PC-3 (cell line): Measurements from ENCODE around the gene PBOV1. TPM values are rescaled to one million over a fixed set of nuclear protein-coding genes. Genes with fewer than 3 reads are reported as not detected.

Experiments
- ATAC-seq: fragments of 200-7000 bp; cut with Tn5 transposase; 2 replicates; pipeline ENCODE4 v1.9.1; 2020; ENCODE audit warnings: mild to moderate bottlenecking, moderate library complexity
- BruUV-seq: library from RNA; stranded (reverse); fragments of 400-500 nt; replicated peaks from 2 replicates; lab custom pipeline; 2021; lab: Mats Ljungman, UMichigan
- CTCF ChIA-PET: fragments of 300-600 bp; sonication (Branson Sonifier 250); formaldehyde crosslinking; loops from one replicate; lab custom pipeline; 2022; ENCODE audit warnings: antibody characterized with exemption; lab: Charles Lee
- POLR2A ChIA-PET: fragments of 300-600 bp; sonication (Branson Sonifier 250); formaldehyde crosslinking; loops from one replicate; lab custom pipeline; 2022; ENCODE audit warnings: antibody characterized with exemption; ENCODE audit not compliant: unreplicated experiment; lab: Charles Lee
- DNase-seq: peaks from one replicate; pipeline ENCODE4 v3.0.0-alpha.2; 2015
- H2AFZ ChIP-seq: fragments of 300-600 bp; sonication (generic); 2 replicates; pipeline ENCODE4 v1.6.0; 2016; ENCODE audit warnings: antibody characterized with exemption, low read length
- H3F3A ChIP-seq: fragments of 300-600 bp; sonication (generic); one replicate; pipeline ENCODE4 v1.6.0; 2017; ENCODE audit warnings: antibody characterized with exemption, low read length, control low read depth, mild to moderate bottlenecking; ENCODE audit not compliant: unreplicated experiment
- H3K27ac ChIP-seq: fragments of 300-600 bp; sonication (generic); 2 replicates; pipeline ENCODE4 v1.5.1; 2016; ENCODE audit warnings: mild to moderate bottlenecking, low read length
- H3K27me3 ChIP-seq: fragments of 300-600 bp; sonication (generic); 2 replicates; pipeline ENCODE4 v1.6.1; 2016; ENCODE audit warnings: low read length, mixed read lengths
- H3K36me3 ChIP-seq: fragments of 300-600 bp; sonication (generic); 2 replicates; pipeline ENCODE4 v1.6.1; 2016; ENCODE audit warnings: low read depth, mixed run types, low read length, mixed read lengths
- H3K4me1 ChIP-seq: fragments of 300-600 bp; sonication (generic); 2 replicates; pipeline ENCODE4 v1.5.1; 2016; ENCODE audit warnings: low read length; ENCODE audit not compliant: insufficient read depth
- H3K4me2 ChIP-seq: fragments of 300-600 bp; sonication (generic); 2 replicates; pipeline ENCODE4 v1.6.0; 2016; ENCODE audit warnings: low read length
- H3K4me3 ChIP-seq: fragments of 300-600 bp; sonication (generic); 2 replicates; pipeline ENCODE4 v1.5.1; 2016; ENCODE audit warnings: mild to moderate bottlenecking, low read length, mixed read lengths
- H3K79me2 ChIP-seq: fragments of 300-600 bp; sonication (generic); 2 replicates; pipeline ENCODE4 v1.6.1; 2017; ENCODE audit warnings: low read length, mixed read lengths
- H3K9ac ChIP-seq: fragments of 300-600 bp; sonication (generic); 2 replicates; pipeline ENCODE4 v1.6.0; 2016; ENCODE audit warnings: mild to moderate bottlenecking, low read length
- H3K9me2 ChIP-seq: fragments of 300-600 bp; sonication (generic); replicated peaks from 2 replicates; pipeline ENCODE4 v1.6.1; 2016; ENCODE audit warnings: mixed run types, low read length, mixed read lengths
- H3K9me3 ChIP-seq: fragments of 300-600 bp; sonication (generic); 2 replicates; pipeline ENCODE4 v1.6.1; 2016; ENCODE audit warnings: low read length, mixed read lengths
- H4K20me1 ChIP-seq: fragments of 300-600 bp; sonication (generic); 2 replicates; pipeline ENCODE4 v1.6.1; 2016; ENCODE audit warnings: low read length, mixed read lengths
- EZH2 ChIP-seq: fragments of 300-600 bp; sonication (generic); IDR thresholded peaks from one replicate; pipeline ENCODE4 v1.6.1; 2017; ENCODE audit warnings: antibody characterized with exemption, mild to moderate bottlenecking, low read length; ENCODE audit not compliant: unreplicated experiment
- EZH2phosphoT487 ChIP-seq: fragments of 300-600 bp; sonication (generic); IDR thresholded peaks from 2 replicates; pipeline ENCODE4 v1.6.1; 2018; ENCODE audit warnings: mild to moderate bottlenecking, antibody characterized with exemption, low read length, borderline replicate concordance
- intact Hi-C: fragments of 100-400 bp; cut with micrococcal nuclease; formaldehyde crosslinking; loops from 2 replicates; pipeline ENCODE4 v1.9.0; 2023
- total RNA-seq: library from RNA; depleted of rRNA; stranded (reverse); fragments of >200 nt; gene quantifications from 2 replicates; pipeline ENCODE4 v1.2.3, GENCODE V29; 2014
- TF ChIP-seq, protein P1 (sequence below): fragments of 300-600 bp; sonication (generic); conservative IDR thresholded peaks from 2 replicates; pipeline ENCODE4 v1.5.1; 2017; ENCODE audit warnings: antibody characterized with exemption, low read depth, mild to moderate bottlenecking, low read length

Gene PBOV1
- total RNA-seq, 1 experiment from 2014 or later = not detected

DNA sequence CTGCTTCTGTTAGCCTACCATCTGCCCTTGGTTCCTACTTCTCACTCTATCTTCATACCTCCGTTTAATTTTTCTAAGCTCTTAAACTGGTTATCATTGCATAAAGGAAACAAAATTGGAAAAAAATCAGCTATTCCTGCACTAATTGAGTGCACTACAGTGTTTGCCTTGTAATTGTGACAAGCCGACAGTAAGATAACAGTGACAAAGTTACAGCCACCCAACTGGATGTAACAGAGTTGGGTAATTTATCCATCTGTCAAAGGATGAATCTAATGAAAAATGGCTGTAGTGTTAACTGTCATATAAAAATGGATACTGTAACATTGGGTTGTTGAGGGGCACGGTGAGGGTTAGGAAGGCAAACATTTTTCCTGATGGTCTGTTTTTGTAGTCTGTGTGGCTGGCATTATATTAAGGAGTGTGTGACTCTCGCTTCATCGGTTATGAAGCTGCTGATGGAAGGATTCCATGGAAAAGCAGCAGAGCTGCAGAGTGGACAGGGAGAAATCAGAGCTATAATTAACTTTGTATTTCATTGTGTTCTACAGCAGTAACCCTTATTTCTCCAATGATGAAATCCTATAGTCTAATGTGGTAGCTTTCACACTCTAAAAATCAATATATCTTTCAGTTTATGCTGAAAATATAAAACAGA lies 12.7 kb downstream of the PBOV1 start:
- no peak overlapping the region for H3K4me2 ChIP-seq

DNA sequence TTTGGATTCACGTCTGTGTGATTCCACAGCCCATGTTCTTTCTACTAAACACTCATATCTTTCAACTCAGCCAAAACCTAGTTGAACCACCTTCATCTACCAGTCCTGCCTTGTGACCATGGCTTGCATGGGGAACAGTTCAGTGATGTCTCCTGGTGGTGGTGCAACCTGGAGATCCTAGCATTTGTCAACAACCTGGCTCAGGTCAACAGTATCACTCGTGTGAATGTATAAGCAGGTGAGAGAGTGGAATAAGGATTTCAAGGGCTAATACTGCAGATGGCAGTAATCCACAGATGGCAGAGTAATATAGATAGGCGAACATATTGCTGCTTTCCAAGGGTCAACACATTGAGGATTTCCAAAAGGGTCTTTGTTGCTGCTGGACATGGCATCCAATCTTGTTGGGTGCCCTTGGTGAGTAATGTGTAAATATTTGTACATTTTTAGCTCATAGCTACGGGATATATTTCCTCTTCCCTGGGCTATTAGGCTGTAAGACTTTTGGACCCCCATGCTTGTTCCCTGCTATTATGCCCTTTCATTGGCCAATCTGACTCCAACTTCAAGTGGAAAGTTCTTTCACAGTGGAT lies 13.4 kb downstream of the PBOV1 start:
- intact Hi-C loops = no loop called here
- Histone ChIP-seq H3K9me3 (no peaks in the 10 kb centered on the region), H2AFZ (no peak overlapping the region), H4K20me1 (no peaks in the 10 kb centered on the region), H3K36me3 (no peaks in the 10 kb centered on the region), H3K4me1 (no peaks in the 10 kb centered on the region), H3K4me2 (no peak overlapping the region), H3K9ac (no peak overlapping the region), H3K79me2 (no peaks in the 10 kb centered on the region), H3K27me3 (no peaks in the 10 kb centered on the region), H3K9me2 (no peaks in the 10 kb centered on the region), H3K4me3 (no peak overlapping the region), H3K27ac (no peak overlapping the region), H3F3A (no peaks in the 10 kb centered on the region)
- DNase-seq = no peak
- no TSS peak for BruUV-seq
- CTCF ChIA-PET = interaction anchor here (0.7 kb wide), 1 partner anchor 42 kb away, joined by 3 read pairs; no protein-coding TSS in a partner anchor
- POLR2A ChIA-PET = no interaction called here
- no peak for ATAC-seq
- no peak for TF ChIP-seq EZH2phosphoT487
- TF ChIP-seq EZH2 = no peak

More for the DNA sequence above, 12.7 kb downstream of the PBOV1 start:
- Histone ChIP-seq H3K4me3 (no peak overlapping the region), H3K27me3 (no peaks in the 10 kb centered on the region), H3K36me3 (no peaks in the 10 kb centered on the region), H3K4me1 (no peaks in the 10 kb centered on the region), H3F3A (no peaks in the 10 kb centered on the region), H3K9me2 (no peaks in the 10 kb centered on the region), H3K9me3 (no peaks in the 10 kb centered on the region), H4K20me1 (no peaks in the 10 kb centered on the region), H3K27ac (no peak overlapping the region), H3K79me2 (no peaks in the 10 kb centered on the region), H3K9ac (no peak overlapping the region), H2AFZ (no peak overlapping the region)
- TF ChIP-seq EZH2 (no peak), EZH2phosphoT487 (no peak)
- TF ChIP-seq, protein P1, sequence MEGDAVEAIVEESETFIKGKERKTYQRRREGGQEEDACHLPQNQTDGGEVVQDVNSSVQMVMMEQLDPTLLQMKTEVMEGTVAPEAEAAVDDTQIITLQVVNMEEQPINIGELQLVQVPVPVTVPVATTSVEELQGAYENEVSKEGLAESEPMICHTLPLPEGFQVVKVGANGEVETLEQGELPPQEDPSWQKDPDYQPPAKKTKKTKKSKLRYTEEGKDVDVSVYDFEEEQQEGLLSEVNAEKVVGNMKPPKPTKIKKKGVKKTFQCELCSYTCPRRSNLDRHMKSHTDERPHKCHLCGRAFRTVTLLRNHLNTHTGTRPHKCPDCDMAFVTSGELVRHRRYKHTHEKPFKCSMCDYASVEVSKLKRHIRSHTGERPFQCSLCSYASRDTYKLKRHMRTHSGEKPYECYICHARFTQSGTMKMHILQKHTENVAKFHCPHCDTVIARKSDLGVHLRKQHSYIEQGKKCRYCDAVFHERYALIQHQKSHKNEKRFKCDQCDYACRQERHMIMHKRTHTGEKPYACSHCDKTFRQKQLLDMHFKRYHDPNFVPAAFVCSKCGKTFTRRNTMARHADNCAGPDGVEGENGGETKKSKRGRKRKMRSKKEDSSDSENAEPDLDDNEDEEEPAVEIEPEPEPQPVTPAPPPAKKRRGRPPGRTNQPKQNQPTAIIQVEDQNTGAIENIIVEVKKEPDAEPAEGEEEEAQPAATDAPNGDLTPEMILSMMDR = no peak
- intact Hi-C loops = no loop called here
- ATAC-seq = no peak
- no peak for DNase-seq
- ChIA-PET POLR2A (no interaction called here), CTCF (no interaction called here)
- no TSS peak for BruUV-seq

DNA sequence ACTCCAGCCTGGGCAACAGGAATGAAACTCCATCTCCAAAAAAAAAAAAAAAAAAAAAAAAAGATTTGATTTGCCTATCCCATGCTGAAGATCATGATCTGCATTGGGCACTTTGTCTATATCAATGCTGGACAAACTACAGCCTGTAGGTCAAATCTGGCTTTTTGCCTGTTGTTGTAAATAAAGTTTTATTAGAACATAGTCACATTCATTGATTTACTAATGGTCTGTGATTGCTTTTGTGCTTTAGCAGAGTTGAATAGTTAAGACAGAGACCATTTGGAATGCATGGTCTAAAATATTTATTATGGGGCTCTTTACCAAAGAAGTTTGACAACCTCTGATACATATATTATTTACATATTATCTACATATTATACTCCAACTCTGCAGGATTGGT lies 14.0 kb downstream of the PBOV1 start:
- Histone ChIP-seq H4K20me1 (no peaks in the 10 kb centered on the region), H2AFZ (no peak overlapping the region), H3K4me1 (no peaks in the 10 kb centered on the region), H3K79me2 (no peaks in the 10 kb centered on the region), H3K27me3 (no peaks in the 10 kb centered on the region), H3K27ac (no peak overlapping the region), H3F3A (no peaks in the 10 kb centered on the region), H3K9me2 (no peaks in the 10 kb centered on the region), H3K4me2 (no peak overlapping the region), H3K9me3 (no peaks in the 10 kb centered on the region), H3K9ac (no peak overlapping the region), H3K4me3 (no peak overlapping the region), H3K36me3 (no peaks in the 10 kb centered on the region)
- TF ChIP-seq, protein P1 = no peak
- TF ChIP-seq EZH2 = no peak
- no peak for TF ChIP-seq EZH2phosphoT487
- ATAC-seq = no peak
- CTCF ChIA-PET = interaction anchor here (0.7 kb wide), 1 partner anchor 41 kb away, joined by 3 read pairs; no protein-coding TSS in a partner anchor
- POLR2A ChIA-PET = no interaction called here
- no peak for DNase-seq
- BruUV-seq = no TSS peak
- intact Hi-C loops = no loop called here
